Stimulated activated CD4-positive, alpha-beta T cell treated with anti-CD3 and anti-CD28 coated beads, Interleukin-2, amount 100 ng/mL, for 24 hours (primary cell): ENCODE data around the gene MAN1A1.
"Not testable (repeated sequence)": the region's sequence is repeated elsewhere in the genome, so short reads cannot be mapped to it uniquely, and the experiment has no call there.

Source experiments
- DNase-seq, 2 donors: peaks; one replicate each; pipeline ENCODE4 v3.0.0-alpha.2; 2020

Gene MAN1A1

GRCh38 chr6:119187596-119187995 lies 162.0 kb downstream of the MAN1A1 start:
- DNase-seq: no peak

- DNase-seq: no peak
Observed at GRCh38 chr6:119186490-119186889, 163.1 kb downstream of the MAN1A1 start.

GRCh38 chr6:119184008-119184648 lies 165.4 kb downstream of the MAN1A1 start:
- DNase-seq: no peak

GRCh38 chr6:119183457-119183856 lies 166.1 kb downstream of the MAN1A1 start:
- no peak for DNase-seq

- DNase-seq: no peak
Observed at GRCh38 chr6:119182875-119183274, 166.7 kb downstream of the MAN1A1 start.

- no peak for DNase-seq
Observed at GRCh38 chr6:119182216-119182803, 167.3 kb downstream of the MAN1A1 start.

GRCh38 chr6:119181046-119181445 lies 168.5 kb downstream of the MAN1A1 start:
- no peak for DNase-seq

GRCh38 chr6:119179842-119180241 lies 169.7 kb downstream of the MAN1A1 start:
- DNase-seq: no peak

- no peak for DNase-seq
Observed at GRCh38 chr6:119179062-119179461, 170.5 kb downstream of the MAN1A1 start.

GRCh38 chr6:119176445-119176844 lies 173.1 kb downstream of the MAN1A1 start:
- no peak for DNase-seq

- DNase-seq: no peak
Observed at GRCh38 chr6:119174879-119175817, 174.4 kb downstream of the MAN1A1 start.

GRCh38 chr6:119174085-119174445 lies 175.5 kb downstream of the MAN1A1 start:
- DNase-seq: no peak

GRCh38 chr6:119173249-119174084 lies 176.1 kb downstream of the MAN1A1 start:
- DNase-seq: no peak

- DNase-seq: no peak
Observed at GRCh38 chr6:119172824-119173223, 176.7 kb downstream of the MAN1A1 start.

GRCh38 chr6:119171864-119172588 lies 177.5 kb downstream of the MAN1A1 start:
- no peak for DNase-seq

- no peak for DNase-seq
Observed at GRCh38 chr6:119171088-119171841, 178.3 kb downstream of the MAN1A1 start.

- DNase-seq: no peak
Observed at GRCh38 chr6:119170447-119171087, 179.0 kb downstream of the MAN1A1 start.

- no peak for DNase-seq
Observed at GRCh38 chr6:119170103-119170446, 179.5 kb downstream of the MAN1A1 start.

- not testable (repeated sequence) for DNase-seq
Observed at GRCh38 chr6:119169355-119169754, 180.2 kb downstream of the MAN1A1 start.

GRCh38 chr6:119166024-119166784 lies 183.4 kb downstream of the MAN1A1 start:
- DNase-seq: no peak
